ENCODE measurements around the gene PRKCA. TPM values are rescaled to one million over a fixed set of nuclear protein-coding genes. Genes with fewer than 3 reads are reported as not detected.

The PRKCA gene
- total RNA-seq, 2 experiments from 2014 or later = 84.4 to 87.9 TPM

DNA sequence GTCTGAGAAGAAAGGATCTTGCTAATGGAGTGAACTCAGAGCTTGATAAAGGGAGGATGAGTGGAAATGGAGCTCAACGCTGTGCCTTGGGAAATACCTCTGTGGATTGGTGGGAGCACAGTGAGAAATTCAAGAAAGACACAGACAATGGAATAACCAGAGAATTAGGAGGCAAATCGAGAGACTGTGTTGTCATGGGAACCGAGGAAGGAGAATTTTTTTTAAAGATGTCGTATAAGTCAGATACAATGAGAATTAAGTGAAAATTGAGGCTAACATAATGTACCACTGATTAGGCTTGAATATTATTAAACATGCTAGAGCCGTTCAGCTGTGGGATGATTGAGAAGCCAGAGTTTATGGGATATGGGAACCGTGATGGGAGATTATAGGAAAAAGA lies 134.2 kb downstream of the PRKCA start:
- no peaks in the 10 kb centered on the region for H3K27me3 Mint-ChIP-seq
- DNase-seq (no peak), ATAC-seq (no peak)
- POLR2A ChIA-PET = interaction anchor here (1.1 to 1.2 kb wide), 2 partner anchors 10 to 15 kb away, joined by 3 to 5 read pairs; no protein-coding TSS in a partner anchor
- intact Hi-C loops (cut with micrococcal nuclease) = loop anchor here (10.0 kb wide), 1 partner anchor 238 kb away; no protein-coding TSS in a partner anchor
- no peak for TF ChIP-seq CTCF (IDR thresholded peaks at IDR 0.05)
- H3K4me1 Mint-ChIP-seq (ENCODE audit: low read depth) = peaks cover 36% of the 10 kb centered on the region
- no peak overlapping the region for H3K4me3 Mint-ChIP-seq
- peaks cover 10% of the 10 kb centered on the region for H3K9me3 Mint-ChIP-seq
- peaks cover 29% of the 10 kb centered on the region for H3K36me3 Mint-ChIP-seq (ENCODE audit: low read depth)
- no peak overlapping the region for H3K27ac Mint-ChIP-seq
- CTCF ChIA-PET = interaction anchor here (0.7 kb wide), 1 partner anchor 130 kb away, joined by 4 read pairs; no protein-coding TSS in a partner anchor

GRCh38 chr17:66437476-66438026 lies 135.1 kb downstream of the PRKCA start:
- H3K4me3 Mint-ChIP-seq = no peak overlapping the region

GRCh38 chr17:66438101-66438500 lies 135.7 kb downstream of the PRKCA start:
- H3K4me3 Mint-ChIP-seq = no peak overlapping the region
- H3K4me1 Mint-ChIP-seq (ENCODE audit: low read depth) = peaks cover 30% of the 10 kb centered on the region
- peak overlapping the region; percentile 17 for H3K27ac Mint-ChIP-seq
- ATAC-seq (no peak), DNase-seq (no peak)
- no peak for TF ChIP-seq CTCF (IDR thresholded peaks at IDR 0.05)
- no peaks in the 10 kb centered on the region for H3K27me3 Mint-ChIP-seq
- H3K36me3 Mint-ChIP-seq (ENCODE audit: low read depth) = peaks cover 39% of the 10 kb centered on the region
- ChIA-PET POLR2A (interaction anchor here (1.0 to 1.4 kb wide), 2 partner anchors 16 to 47 kb away, joined by 3 to 4 read pairs; no protein-coding TSS in a partner anchor), CTCF (no interaction called here)
- peaks cover 10% of the 10 kb centered on the region for H3K9me3 Mint-ChIP-seq
- intact Hi-C loops (cut with micrococcal nuclease) = loop anchor here (10.0 kb wide), 1 partner anchor 237 kb away; no protein-coding TSS in a partner anchor

More at GRCh38 chr17:66437476-66438026, 135.1 kb downstream of the PRKCA start:
- Mint-ChIP-seq H3K27me3 (no peaks in the 10 kb centered on the region), H3K27ac (peak overlapping the region; percentile 61), H3K9me3 (peaks cover 10% of the 10 kb centered on the region), H3K4me1 (ENCODE audit: low read depth) (peaks cover 31% of the 10 kb centered on the region), H3K36me3 (ENCODE audit: low read depth) (peaks cover 34% of the 10 kb centered on the region)
- ChIA-PET CTCF (no interaction called here), POLR2A (interaction anchor here (1.4 kb wide), 1 partner anchor 16 kb away, joined by 4 read pairs; no protein-coding TSS in a partner anchor)
- peak; percentile 57 for ATAC-seq
- intact Hi-C loops (cut with micrococcal nuclease) = loop anchor here (10.0 kb wide), 1 partner anchor 237 kb away; no protein-coding TSS in a partner anchor
- no peak for TF ChIP-seq CTCF (IDR thresholded peaks at IDR 0.05)
- peak; percentile 35 for DNase-seq

DNA sequence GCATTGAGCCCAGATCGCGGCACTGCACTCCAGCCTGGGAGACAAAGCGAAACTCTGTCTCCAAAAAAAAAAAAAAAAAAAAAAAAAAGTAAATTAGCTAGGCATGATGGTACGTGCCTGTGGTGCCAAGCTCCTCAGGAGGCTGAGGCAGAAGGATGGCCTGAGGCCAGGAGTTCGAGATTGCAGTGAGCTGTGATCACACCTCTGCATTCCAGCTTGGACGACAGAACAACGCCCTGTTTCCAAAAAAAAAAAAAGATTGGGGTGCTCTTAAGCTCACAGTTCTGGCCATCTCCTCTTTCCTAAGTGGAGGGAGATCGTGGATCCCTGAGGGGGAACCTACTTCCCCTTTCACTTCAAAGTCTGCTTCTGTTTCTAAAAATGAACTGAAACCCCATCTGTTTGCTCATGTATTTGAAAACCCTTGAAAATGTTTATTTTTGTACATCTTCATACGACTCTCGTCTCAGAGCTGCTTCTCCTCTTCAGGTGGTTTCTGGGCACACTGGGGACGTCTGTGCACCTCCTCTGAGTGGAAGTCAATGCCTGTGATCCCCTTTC lies 138.8 kb downstream of the PRKCA start:
- ChIA-PET CTCF (interaction anchor here (0.6 to 0.9 kb wide), 2 partner anchors 8 to 1146 kb away, joined by 3 to 4 read pairs; no protein-coding TSS in a partner anchor), POLR2A (no interaction called here)
- peak overlapping the region; percentile 20 for H3K4me3 Mint-ChIP-seq
- no peaks in the 10 kb centered on the region for H3K27me3 Mint-ChIP-seq
- peaks cover 55% of the 10 kb centered on the region for H3K4me1 Mint-ChIP-seq (ENCODE audit: low read depth)
- ATAC-seq (no peak), DNase-seq (no peak)
- intact Hi-C loops (cut with micrococcal nuclease) = no loop called here
- peaks cover 10% of the 10 kb centered on the region for H3K9me3 Mint-ChIP-seq
- TF ChIP-seq CTCF (IDR thresholded peaks at IDR 0.05) = no peak
- peaks cover 60% of the 10 kb centered on the region for H3K36me3 Mint-ChIP-seq (ENCODE audit: low read depth)
- peak overlapping the region; percentile 65 for H3K27ac Mint-ChIP-seq

DNA sequence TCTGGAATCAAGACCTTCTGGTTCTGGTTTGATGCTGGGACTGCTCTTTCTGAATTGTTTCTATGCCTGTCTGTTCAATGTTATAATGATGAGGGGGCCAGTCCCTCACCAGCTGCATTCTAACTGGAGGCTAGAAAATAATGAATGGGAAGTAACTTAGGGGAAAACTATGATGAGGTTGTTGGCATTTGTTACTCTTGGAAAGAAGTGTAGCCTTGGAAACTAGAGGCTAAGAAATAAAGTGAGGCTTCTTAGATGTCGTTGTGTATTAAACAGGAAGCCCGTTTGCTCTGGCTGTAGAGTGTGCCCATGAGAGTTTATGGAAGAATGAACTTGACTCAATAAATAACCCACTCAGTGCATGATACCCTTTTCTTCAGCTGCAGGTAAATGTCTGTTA lies 140.8 kb downstream of the PRKCA start:
- Mint-ChIP-seq H3K27me3 (no peaks in the 10 kb centered on the region), H3K36me3 (ENCODE audit: low read depth) (peaks cover 62% of the 10 kb centered on the region), H3K27ac (no peak overlapping the region), H3K9me3 (peaks cover 4% of the 10 kb centered on the region), H3K4me1 (ENCODE audit: low read depth) (peaks cover 75% of the 10 kb centered on the region), H3K4me3 (no peak overlapping the region)
- ChIA-PET POLR2A (interaction anchor here (0.7 to 1.5 kb wide), 2 partner anchors 10 to 46 kb away, joined by 3 to 4 read pairs; no protein-coding TSS in a partner anchor), CTCF (interaction anchor here (1.1 to 1.3 kb wide), 3 partner anchors 10 to 188 kb away, joined by 3 read pairs; no protein-coding TSS in a partner anchor)
- intact Hi-C loops (cut with micrococcal nuclease) = no loop called here
- DNase-seq (no peak), ATAC-seq (no peak)
- TF ChIP-seq CTCF (IDR thresholded peaks at IDR 0.05) = no peak
